ENCODE results near the gene WDR77. TPM values are rescaled to one million over a fixed set of nuclear protein-coding genes. Genes with fewer than 3 reads are reported as not detected.

WDR77 gene
- total RNA-seq, 1 experiment from 2014 or later: 64.5 TPM

- H3K9me3 Mint-ChIP-seq: no peaks in the 10 kb centered on the region
- no peaks in the 10 kb centered on the region for H3K36me3 Mint-ChIP-seq
- no peaks in the 10 kb centered on the region for H3K27me3 Mint-ChIP-seq (ENCODE audit: low read depth)
- H3K4me1 Mint-ChIP-seq: 0 out of 2 replicates have a peak, but pooled peaks cover 2% of the 10 kb centered on the region
- ChIA-PET POLR2A (no interaction called here), CTCF (interaction anchor here (1.0 to 1.3 kb wide), 2 partner anchors 33 to 855 kb away, joined by 3 to 4 read pairs; no protein-coding TSS in a partner anchor)
- no peak overlapping the region for H3K27ac Mint-ChIP-seq
- ATAC-seq (no peak), DNase-seq (ENCODE audit: low spot score) (no peak)
- H3K4me3 Mint-ChIP-seq: no peak overlapping the region
- TF ChIP-seq ATF6 (CRISPR knock-in tag; IDR thresholded peaks at IDR 0.05) (no peak), ATF1 (CRISPR knock-in tag; IDR thresholded peaks at IDR 0.05) (no peak), EMX1 (CRISPR knock-in tag; IDR thresholded peaks at IDR 0.05) (no peak)
These were observed 25.5 kb upstream of the WDR77 start for GRCh38 chr1:111474521-111474920.

GRCh38 chr1:111474106-111474505 is 25.1 kb upstream of the WDR77 start:
- ChIA-PET POLR2A (no interaction called here), CTCF (interaction anchor here (1.0 kb wide), 1 partner anchor 854 kb away, joined by 3 read pairs; no protein-coding TSS in a partner anchor)
- Mint-ChIP-seq H3K27ac (no peak overlapping the region), H3K36me3 (no peaks in the 10 kb centered on the region), H3K27me3 (ENCODE audit: low read depth) (no peaks in the 10 kb centered on the region), H3K4me1 (0 out of 2 replicates have a peak, but pooled peaks cover 2% of the 10 kb centered on the region), H3K4me3 (no peak overlapping the region), H3K9me3 (no peaks in the 10 kb centered on the region)
- DNase-seq (ENCODE audit: low spot score) (no peak), ATAC-seq (no peak)
- TF ChIP-seq PRDM15 (CRISPR knock-in tag; IDR thresholded peaks at IDR 0.05) (no peak), NR3C1 (CRISPR knock-in tag; conservative IDR thresholded peaks at IDR 0.05; ENCODE audit: low read depth) (no peak), NR1H2 (CRISPR knock-in tag; IDR thresholded peaks at IDR 0.05) (no peak), ZBTB43 (CRISPR knock-in tag; IDR thresholded peaks at IDR 0.05) (no peak), AR (CRISPR knock-in tag; IDR thresholded peaks at IDR 0.05) (no peak), ZMAT4 (CRISPR knock-in tag; IDR thresholded peaks at IDR 0.05) (no peak), IRF1 (CRISPR knock-in tag; IDR thresholded peaks at IDR 0.05) (no peak), CREB1 (CRISPR knock-in tag; IDR thresholded peaks at IDR 0.05) (no peak), ZNF219 (CRISPR knock-in tag; IDR thresholded peaks at IDR 0.05; ENCODE audit: borderline replicate concordance) (no peak), ATF2 (CRISPR knock-in tag; IDR thresholded peaks at IDR 0.05; ENCODE audit: borderline replicate concordance, low read depth) (no peak), ZNF425 (CRISPR knock-in tag; conservative IDR thresholded peaks at IDR 0.05) (no peak), ETV6 (CRISPR knock-in tag; IDR thresholded peaks at IDR 0.05) (no peak), ZNF671 (CRISPR knock-in tag; IDR thresholded peaks at IDR 0.05) (no peak), E2F4 (CRISPR knock-in tag; IDR thresholded peaks at IDR 0.05; ENCODE audit: borderline replicate concordance, low read depth) (no peak), CBFB (CRISPR knock-in tag; IDR thresholded peaks at IDR 0.05; ENCODE audit: low read depth) (no peak), NFYB (CRISPR knock-in tag; conservative IDR thresholded peaks at IDR 0.05; ENCODE audit: low read depth) (no peak)

Data from WTC11 (cell line).